SK-N-SH treated with all-trans-retinoic acid at 6 μM for 48 hours (cell line): Measurements from ENCODE around the gene AHRR.

ENCODE experiments used
- ARNTL ChIP-seq: fragments of 450-650 bp; formaldehyde crosslinking; IDR thresholded peaks from 2 replicates; pipeline ENCODE4 v1.5.0; 2020; ENCODE audit warnings: low read depth, mild to moderate bottlenecking, moderate library complexity, borderline replicate concordance
- BACH2 ChIP-seq: fragments of 250-450 bp; sonication (Bioruptor Pico); IDR thresholded peaks from 2 replicates; pipeline ENCODE4 v1.9.0; 2021; ENCODE audit warnings: mild to moderate bottlenecking, borderline replicate concordance
- GLIS3 ChIP-seq: fragments of 250-450 bp; sonication (Bioruptor Pico); IDR thresholded peaks from 2 replicates; pipeline ENCODE4 v1.5.0; 2020; ENCODE audit warnings: mild to moderate bottlenecking, moderate library complexity
- ISL1 ChIP-seq: fragments of 250-450 bp; sonication (Bioruptor Pico); IDR thresholded peaks from 2 replicates; pipeline ENCODE4 v2.1.2; 2022; ENCODE audit warnings: mild to moderate bottlenecking, moderate library complexity
- RARB ChIP-seq: fragments of 250-450 bp; sonication (Bioruptor Pico); IDR thresholded peaks from 2 replicates; pipeline ENCODE4 v1.8.0; 2021; ENCODE audit warnings: mild to moderate bottlenecking, moderate library complexity
- SNAI2 ChIP-seq: fragments of 250-450 bp; sonication (Bioruptor Pico); IDR thresholded peaks from 2 replicates; pipeline ENCODE4 v1.5.0; 2020; ENCODE audit warnings: mild to moderate bottlenecking, moderate library complexity
- ZFP3 ChIP-seq: fragments of 250-450 bp; sonication (Bioruptor Pico); IDR thresholded peaks from 2 replicates; pipeline ENCODE4 v1.5.0; 2020; ENCODE audit warnings: mild to moderate bottlenecking, moderate library complexity
- ZFP30 ChIP-seq: fragments of 450-650 bp; formaldehyde crosslinking; IDR thresholded peaks from 2 replicates; pipeline ENCODE4 v1.5.0; 2022; ENCODE audit warnings: mild to moderate bottlenecking, moderate library complexity
- ZNF565 ChIP-seq: fragments of 450-650 bp; formaldehyde crosslinking; conservative IDR thresholded peaks from 2 replicates; pipeline ENCODE4 v1.5.0; 2020; ENCODE audit warnings: low read depth, mild to moderate bottlenecking, moderate library complexity
- ZNF70 ChIP-seq: fragments of 450-650 bp; formaldehyde crosslinking; IDR thresholded peaks from 2 replicates; pipeline ENCODE4 v1.5.0; 2020; ENCODE audit warnings: mild to moderate bottlenecking, moderate library complexity
- ZNF8 ChIP-seq: fragments of 450-650 bp; formaldehyde crosslinking; IDR thresholded peaks from 2 replicates; pipeline ENCODE4 v1.5.0; 2020; ENCODE audit warnings: mild to moderate bottlenecking, moderate library complexity
- TF ChIP-seq, protein P1 (sequence below): fragments of 250-450 bp; sonication (Bioruptor Pico); IDR thresholded peaks from 2 replicates; pipeline ENCODE4 v1.5.1; 2020; ENCODE audit warnings: low read depth, mild to moderate bottlenecking, moderate library complexity
- TF ChIP-seq, protein P2 (sequence below): fragments of 250-450 bp; sonication (Bioruptor Pico); IDR thresholded peaks from 2 replicates; pipeline ENCODE4 v1.8.0; 2020; ENCODE audit warnings: mild to moderate bottlenecking, moderate library complexity, borderline replicate concordance
- TF ChIP-seq, protein P3 (sequence below): fragments of 250-450 bp; sonication (Bioruptor Pico); IDR thresholded peaks from 2 replicates; pipeline ENCODE4 v1.5.1; 2021; ENCODE audit warnings: mild to moderate bottlenecking, moderate library complexity

DNA sequence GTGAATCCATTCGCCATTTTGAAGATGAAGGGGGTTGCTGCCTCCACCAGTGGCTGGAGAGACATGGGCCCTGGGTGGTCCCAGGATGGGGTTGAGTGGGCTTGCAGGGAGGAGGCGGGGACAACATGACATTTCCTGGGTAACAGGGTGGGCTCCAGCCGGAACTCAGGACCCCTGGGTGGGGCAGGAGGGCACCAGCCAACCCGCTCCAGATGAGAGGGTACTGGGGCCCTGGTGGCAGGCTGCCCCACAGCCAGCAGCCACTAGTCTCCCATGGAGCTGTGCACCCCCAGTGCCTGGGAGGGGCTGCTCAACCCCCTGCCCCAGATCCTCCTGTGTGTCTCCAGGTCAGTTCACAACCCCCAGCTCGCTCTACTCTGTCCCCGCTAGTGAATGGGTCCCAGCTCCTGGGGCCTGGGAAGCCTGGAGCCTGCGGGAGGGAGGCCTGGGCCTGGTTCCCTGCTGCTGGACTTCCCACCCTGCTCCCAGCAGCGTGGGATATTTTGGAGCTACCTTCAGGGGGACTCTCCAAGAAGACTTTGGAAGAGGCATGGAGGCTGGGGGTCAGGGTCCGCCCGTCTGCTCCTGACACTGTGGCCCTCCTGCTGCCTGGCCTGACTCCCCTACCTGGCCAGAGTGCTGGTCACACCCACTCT, 55.9 kb downstream of the AHRR start:
- TF ChIP-seq ZNF565 (CRISPR knock-in tag) (no peak), ZFP3 (CRISPR knock-in tag) (no peak), ARNTL (CRISPR knock-in tag) (no peak), BACH2 (CRISPR knock-in tag) (no peak), ZFP30 (no peak), ZNF70 (CRISPR knock-in tag) (no peak), ISL1 (no peak), RARB (no peak), ZNF8 (CRISPR knock-in tag) (no peak), SNAI2 (CRISPR knock-in tag) (no peak), GLIS3 (CRISPR knock-in tag) (no peak)
- TF ChIP-seq, protein P1, sequence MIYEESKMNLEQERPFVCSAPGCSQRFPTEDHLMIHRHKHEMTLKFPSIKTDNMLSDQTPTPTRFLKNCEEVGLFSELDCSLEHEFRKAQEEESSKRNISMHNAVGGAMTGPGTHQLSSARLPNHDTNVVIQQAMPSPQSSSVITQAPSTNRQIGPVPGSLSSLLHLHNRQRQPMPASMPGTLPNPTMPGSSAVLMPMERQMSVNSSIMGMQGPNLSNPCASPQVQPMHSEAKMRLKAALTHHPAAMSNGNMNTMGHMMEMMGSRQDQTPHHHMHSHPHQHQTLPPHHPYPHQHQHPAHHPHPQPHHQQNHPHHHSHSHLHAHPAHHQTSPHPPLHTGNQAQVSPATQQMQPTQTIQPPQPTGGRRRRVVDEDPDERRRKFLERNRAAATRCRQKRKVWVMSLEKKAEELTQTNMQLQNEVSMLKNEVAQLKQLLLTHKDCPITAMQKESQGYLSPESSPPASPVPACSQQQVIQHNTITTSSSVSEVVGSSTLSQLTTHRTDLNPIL (CRISPR knock-in tag): no peak
- TF ChIP-seq, protein P2, sequence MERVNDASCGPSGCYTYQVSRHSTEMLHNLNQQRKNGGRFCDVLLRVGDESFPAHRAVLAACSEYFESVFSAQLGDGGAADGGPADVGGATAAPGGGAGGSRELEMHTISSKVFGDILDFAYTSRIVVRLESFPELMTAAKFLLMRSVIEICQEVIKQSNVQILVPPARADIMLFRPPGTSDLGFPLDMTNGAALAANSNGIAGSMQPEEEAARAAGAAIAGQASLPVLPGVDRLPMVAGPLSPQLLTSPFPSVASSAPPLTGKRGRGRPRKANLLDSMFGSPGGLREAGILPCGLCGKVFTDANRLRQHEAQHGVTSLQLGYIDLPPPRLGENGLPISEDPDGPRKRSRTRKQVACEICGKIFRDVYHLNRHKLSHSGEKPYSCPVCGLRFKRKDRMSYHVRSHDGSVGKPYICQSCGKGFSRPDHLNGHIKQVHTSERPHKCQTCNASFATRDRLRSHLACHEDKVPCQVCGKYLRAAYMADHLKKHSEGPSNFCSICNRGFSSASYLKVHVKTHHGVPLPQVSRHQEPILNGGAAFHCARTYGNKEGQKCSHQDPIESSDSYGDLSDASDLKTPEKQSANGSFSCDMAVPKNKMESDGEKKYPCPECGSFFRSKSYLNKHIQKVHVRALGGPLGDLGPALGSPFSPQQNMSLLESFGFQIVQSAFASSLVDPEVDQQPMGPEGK: no peak
- TF ChIP-seq, protein P3, sequence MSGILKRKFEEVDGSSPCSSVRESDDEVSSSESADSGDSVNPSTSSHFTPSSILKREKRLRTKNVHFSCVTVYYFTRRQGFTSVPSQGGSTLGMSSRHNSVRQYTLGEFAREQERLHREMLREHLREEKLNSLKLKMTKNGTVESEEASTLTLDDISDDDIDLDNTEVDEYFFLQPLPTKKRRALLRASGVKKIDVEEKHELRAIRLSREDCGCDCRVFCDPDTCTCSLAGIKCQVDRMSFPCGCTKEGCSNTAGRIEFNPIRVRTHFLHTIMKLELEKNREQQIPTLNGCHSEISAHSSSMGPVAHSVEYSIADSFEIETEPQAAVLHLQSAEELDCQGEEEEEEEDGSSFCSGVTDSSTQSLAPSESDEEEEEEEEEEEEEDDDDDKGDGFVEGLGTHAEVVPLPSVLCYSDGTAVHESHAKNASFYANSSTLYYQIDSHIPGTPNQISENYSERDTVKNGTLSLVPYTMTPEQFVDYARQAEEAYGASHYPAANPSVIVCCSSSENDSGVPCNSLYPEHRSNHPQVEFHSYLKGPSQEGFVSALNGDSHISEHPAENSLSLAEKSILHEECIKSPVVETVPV (CRISPR knock-in tag): no peak
